ENCODE measurements around the gene GUCY1A1. TPM values are rescaled to one million over a fixed set of nuclear protein-coding genes. Genes with fewer than 3 reads are reported as not detected.

The GUCY1A1 gene
- total RNA-seq, 6 experiments from 2014 or later, result not detected

DNA sequence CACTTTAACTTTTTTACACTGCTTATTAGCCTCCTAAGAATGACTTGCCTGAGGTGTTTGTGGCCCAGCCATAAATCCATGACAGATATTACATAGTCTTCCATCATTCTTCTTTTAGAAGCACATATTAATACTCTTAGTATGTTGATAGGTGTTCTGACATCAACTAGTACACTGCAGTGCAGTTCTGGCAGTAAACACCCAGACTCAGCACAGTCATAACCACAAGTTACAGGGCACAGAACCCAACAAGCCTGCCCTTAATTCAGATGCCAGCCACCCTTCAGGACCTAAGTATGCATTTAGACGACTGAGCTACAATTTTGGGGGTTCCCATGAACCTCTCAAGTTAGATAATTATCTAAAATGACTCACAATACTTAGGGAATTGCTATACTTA, 55.7 kb downstream of the GUCY1A1 start:
- DNase-seq, result no peak
- H3K4me1 Mint-ChIP-seq (ENCODE audit: low read depth), result no peaks in the 10 kb centered on the region
- no peaks in the 10 kb centered on the region; the same call in 1 of the 2 replicates for H3K27me3 Mint-ChIP-seq (ENCODE audit: insufficient read depth)
- H3K9me3 Mint-ChIP-seq, result peaks cover 13% of the 10 kb centered on the region
- TF ChIP-seq, protein P1, sequence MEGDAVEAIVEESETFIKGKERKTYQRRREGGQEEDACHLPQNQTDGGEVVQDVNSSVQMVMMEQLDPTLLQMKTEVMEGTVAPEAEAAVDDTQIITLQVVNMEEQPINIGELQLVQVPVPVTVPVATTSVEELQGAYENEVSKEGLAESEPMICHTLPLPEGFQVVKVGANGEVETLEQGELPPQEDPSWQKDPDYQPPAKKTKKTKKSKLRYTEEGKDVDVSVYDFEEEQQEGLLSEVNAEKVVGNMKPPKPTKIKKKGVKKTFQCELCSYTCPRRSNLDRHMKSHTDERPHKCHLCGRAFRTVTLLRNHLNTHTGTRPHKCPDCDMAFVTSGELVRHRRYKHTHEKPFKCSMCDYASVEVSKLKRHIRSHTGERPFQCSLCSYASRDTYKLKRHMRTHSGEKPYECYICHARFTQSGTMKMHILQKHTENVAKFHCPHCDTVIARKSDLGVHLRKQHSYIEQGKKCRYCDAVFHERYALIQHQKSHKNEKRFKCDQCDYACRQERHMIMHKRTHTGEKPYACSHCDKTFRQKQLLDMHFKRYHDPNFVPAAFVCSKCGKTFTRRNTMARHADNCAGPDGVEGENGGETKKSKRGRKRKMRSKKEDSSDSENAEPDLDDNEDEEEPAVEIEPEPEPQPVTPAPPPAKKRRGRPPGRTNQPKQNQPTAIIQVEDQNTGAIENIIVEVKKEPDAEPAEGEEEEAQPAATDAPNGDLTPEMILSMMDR (IDR thresholded peaks at IDR 0.05), result no peak
- H3K27ac Mint-ChIP-seq, result no peak overlapping the region
- H3K36me3 Mint-ChIP-seq (ENCODE audit: low read depth), result no peaks in the 10 kb centered on the region
- H3K4me3 Mint-ChIP-seq, result no peak overlapping the region

GRCh38 chr4:155722816-155723499, 56.3 kb downstream of the GUCY1A1 start:
- no peak overlapping the region for H3K4me3 Mint-ChIP-seq
- no peak for DNase-seq
- H3K27ac Mint-ChIP-seq, result no peak overlapping the region
- TF ChIP-seq, protein P1 (IDR thresholded peaks at IDR 0.05), result no peak
- H3K4me1 Mint-ChIP-seq (ENCODE audit: low read depth), result no peaks in the 10 kb centered on the region
- H3K36me3 Mint-ChIP-seq (ENCODE audit: low read depth), result no peaks in the 10 kb centered on the region
- peaks cover 13% of the 10 kb centered on the region for H3K9me3 Mint-ChIP-seq
- H3K27me3 Mint-ChIP-seq (ENCODE audit: insufficient read depth), result no peaks in the 10 kb centered on the region; the same call in 1 of the 2 replicates

GRCh38 chr4:155724731-155725130, 58.1 kb downstream of the GUCY1A1 start:
- Mint-ChIP-seq H3K4me3 (no peak overlapping the region), H3K4me1 (ENCODE audit: low read depth) (no peaks in the 10 kb centered on the region), H3K27me3 (ENCODE audit: insufficient read depth) (no peaks in the 10 kb centered on the region; the same call in 1 of the 2 replicates), H3K27ac (no peak overlapping the region), H3K9me3 (peaks cover 7% of the 10 kb centered on the region), H3K36me3 (ENCODE audit: low read depth) (no peaks in the 10 kb centered on the region)
- TF ChIP-seq, protein P1 (IDR thresholded peaks at IDR 0.05), result no peak
- DNase-seq, result no peak

DNA sequence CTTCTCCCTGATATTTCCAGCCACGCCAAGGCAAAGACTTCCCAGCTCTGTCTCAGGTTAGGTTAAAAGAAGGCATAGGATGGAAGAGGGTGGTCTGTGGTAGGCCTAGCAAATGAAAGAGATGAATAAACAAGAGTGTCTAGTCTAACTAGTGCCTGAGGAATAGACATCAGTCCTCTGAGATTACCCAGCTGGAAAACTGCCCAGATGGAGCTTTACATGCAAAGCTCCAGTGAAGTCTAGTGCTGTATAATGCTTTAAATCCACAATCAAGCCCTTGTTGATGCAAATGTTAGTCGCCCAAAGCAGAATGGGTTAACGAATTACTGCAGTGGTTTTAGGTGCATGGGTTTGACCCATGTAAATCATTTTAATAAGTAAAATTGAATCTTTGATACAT, 67.4 kb downstream of the GUCY1A1 start:
- Mint-ChIP-seq H3K4me3 (no peak overlapping the region), H3K27me3 (ENCODE audit: insufficient read depth) (no peaks in the 10 kb centered on the region; the same call in 1 of the 2 replicates), H3K36me3 (ENCODE audit: low read depth) (no peaks in the 10 kb centered on the region), H3K27ac (no peak overlapping the region), H3K4me1 (ENCODE audit: low read depth) (no peaks in the 10 kb centered on the region), H3K9me3 (peaks cover 5% of the 10 kb centered on the region)
- DNase-seq, result no peak
- TF ChIP-seq, protein P1 (IDR thresholded peaks at IDR 0.05), result no peak

DNA sequence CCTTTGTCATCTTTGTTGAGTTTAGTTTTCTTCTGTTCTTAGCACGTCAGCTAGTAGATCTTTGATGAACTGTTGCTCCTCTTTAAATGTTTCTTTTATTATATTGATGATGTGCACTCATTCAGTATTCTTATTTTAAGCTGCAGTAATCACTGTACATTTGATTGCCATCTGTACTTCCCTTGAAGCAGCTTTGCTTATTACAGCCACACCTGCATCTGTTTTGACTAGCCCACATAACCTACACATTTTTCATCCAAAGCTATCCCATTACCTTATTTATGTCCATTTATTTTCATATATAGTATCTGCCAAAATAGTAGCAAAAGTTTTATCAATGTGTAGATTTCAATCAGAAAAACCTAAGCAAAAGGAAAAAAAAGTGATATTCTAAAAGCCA, 68.3 kb downstream of the GUCY1A1 start:
- TF ChIP-seq, protein P1 (IDR thresholded peaks at IDR 0.05), result no peak
- no peak for DNase-seq
- H3K4me1 Mint-ChIP-seq (ENCODE audit: low read depth), result no peaks in the 10 kb centered on the region
- no peak overlapping the region for H3K27ac Mint-ChIP-seq
- no peak overlapping the region for H3K4me3 Mint-ChIP-seq
- no peaks in the 10 kb centered on the region; the same call in 1 of the 2 replicates for H3K27me3 Mint-ChIP-seq (ENCODE audit: insufficient read depth)
- H3K9me3 Mint-ChIP-seq, result peaks cover 5% of the 10 kb centered on the region
- no peaks in the 10 kb centered on the region for H3K36me3 Mint-ChIP-seq (ENCODE audit: low read depth)

All from HFFc6 (cell line).